KMS-11 (cell line): ENCODE data around the gene MEIS1.

ENCODE experiments used
- H2AFZ ChIP-seq: fragments of 200-600 bp; sonication (generic); 2 replicates; pipeline ENCODE4 v1.6.1; 2016; ENCODE audit warnings: antibody characterized with exemption, mixed run types, low read depth
- H3K27ac ChIP-seq: fragments of 200-600 bp; sonication (generic); 2 replicates; pipeline ENCODE4 v1.6.1; 2016; ENCODE audit warnings: mild to moderate bottlenecking, mixed run types
- H3K27me3 ChIP-seq: fragments of 200-600 bp; sonication (generic); 2 replicates; pipeline ENCODE4 v1.6.1; 2017; ENCODE audit warnings: mild to moderate bottlenecking, low read depth, mixed run types, moderate library complexity; ENCODE audit not compliant: insufficient read depth
- H3K36me3 ChIP-seq: fragments of 200-600 bp; sonication (generic); 2 replicates; pipeline ENCODE4 v1.6.1; 2017; ENCODE audit warnings: mild to moderate bottlenecking, mixed run types; ENCODE audit not compliant: insufficient read depth
- H3K4me1 ChIP-seq: fragments of 200-600 bp; sonication (generic); 2 replicates; pipeline ENCODE4 v1.6.1; 2016; ENCODE audit warnings: mild to moderate bottlenecking, low read depth, mixed run types; ENCODE audit not compliant: poor library complexity, severe bottlenecking
- H3K4me2 ChIP-seq: fragments of 200-600 bp; sonication (generic); 2 replicates; pipeline ENCODE4 v1.7.0; 2016; ENCODE audit warnings: mild to moderate bottlenecking, mixed run types
- H3K4me3 ChIP-seq: fragments of 200-600 bp; sonication (generic); IDR thresholded peaks from 2 replicates; pipeline ENCODE4 v1.6.1; 2017; ENCODE audit warnings: low read depth, low read length, mixed read lengths; ENCODE audit not compliant: insufficient read depth
- H3K79me2 ChIP-seq: fragments of 200-600 bp; sonication (generic); 2 replicates; pipeline ENCODE4 v1.6.1; 2016; ENCODE audit warnings: low read depth, mixed run types; ENCODE audit not compliant: insufficient read depth
- H3K9ac ChIP-seq: fragments of 200-600 bp; sonication (generic); 2 replicates; pipeline ENCODE4 v1.6.1; 2016; ENCODE audit warnings: mild to moderate bottlenecking, mixed run types
- H4K20me1 ChIP-seq: fragments of 200-600 bp; sonication (generic); 2 replicates; pipeline ENCODE4 v1.6.1; 2016; ENCODE audit warnings: mild to moderate bottlenecking, mixed run types; ENCODE audit not compliant: insufficient read depth
- CTCF ChIP-seq: fragments of 200-600 bp; sonication (generic); conservative IDR thresholded peaks from 2 replicates; pipeline ENCODE4 v1.6.1; 2017; ENCODE audit warnings: low read depth, mild to moderate bottlenecking, antibody characterized with exemption, low read length, moderate library complexity, mixed read lengths

Gene MEIS1

GRCh38 chr2:66566726-66567399 is 131.9 kb downstream of the MEIS1 start:
- Histone ChIP-seq H3K9ac (no peak overlapping the region), H3K4me2 (no peak overlapping the region), H3K27me3 (no peaks in the 10 kb centered on the region), H3K79me2 (no peaks in the 10 kb centered on the region), H4K20me1 (no peaks in the 10 kb centered on the region), H3K36me3 (no peaks in the 10 kb centered on the region), H2AFZ (no peak overlapping the region), H3K4me3 (no peak overlapping the region), H3K4me1 (peaks cover 27% of the 10 kb centered on the region), H3K27ac (no peak overlapping the region)
- TF ChIP-seq CTCF = no peak

GRCh38 chr2:66567729-66568128 is 132.8 kb downstream of the MEIS1 start:
- Histone ChIP-seq H3K79me2 (no peaks in the 10 kb centered on the region), H3K27me3 (no peaks in the 10 kb centered on the region), H3K9ac (no peak overlapping the region), H2AFZ (no peak overlapping the region), H3K36me3 (no peaks in the 10 kb centered on the region), H3K27ac (no peak overlapping the region), H3K4me2 (no peak overlapping the region), H3K4me3 (no peak overlapping the region), H4K20me1 (no peaks in the 10 kb centered on the region), H3K4me1 (peaks cover 19% of the 10 kb centered on the region)
- no peak for TF ChIP-seq CTCF

- no peaks in the 10 kb centered on the region for H3K79me2 ChIP-seq
- no peak for TF ChIP-seq CTCF
- H4K20me1 ChIP-seq = no peaks in the 10 kb centered on the region
- H3K9ac ChIP-seq = no peak overlapping the region
- H3K27ac ChIP-seq = no peak overlapping the region
- peaks cover 8% of the 10 kb centered on the region for H3K4me1 ChIP-seq
- H3K36me3 ChIP-seq = no peaks in the 10 kb centered on the region
- H3K4me2 ChIP-seq = no peak overlapping the region
- H2AFZ ChIP-seq = no peak overlapping the region
- H3K27me3 ChIP-seq = no peaks in the 10 kb centered on the region
- H3K4me3 ChIP-seq = no peak overlapping the region
These were observed 133.8 kb downstream of the MEIS1 start for GRCh38 chr2:66568650-66569300.

GRCh38 chr2:66569321-66569851 is 134.5 kb downstream of the MEIS1 start:
- Histone ChIP-seq H3K27me3 (no peaks in the 10 kb centered on the region), H3K79me2 (no peaks in the 10 kb centered on the region), H3K9ac (no peak overlapping the region), H3K27ac (no peak overlapping the region), H3K36me3 (no peaks in the 10 kb centered on the region), H3K4me1 (peaks cover 6% of the 10 kb centered on the region), H3K4me3 (no peak overlapping the region), H3K4me2 (no peak overlapping the region), H2AFZ (no peak overlapping the region), H4K20me1 (no peaks in the 10 kb centered on the region)
- no peak for TF ChIP-seq CTCF
